ENCODE measurements around the gene CDK19. TPM values are rescaled to one million over a fixed set of nuclear protein-coding genes. Genes with fewer than 3 reads are reported as not detected.

Gene CDK19
- total RNA-seq, 1 experiment from 2014 or later, result 7.0 TPM

- Histone ChIP-seq H4K8ac (replicated peaks; ENCODE audit: insufficient read length, low read depth, low read length) (no peak overlapping the region), H3K23me2 (ENCODE audit: insufficient read length, low read depth, low read length, poor library complexity, severe bottlenecking) (no peaks in the 10 kb centered on the region), H3K4me2 (ENCODE audit: insufficient read depth, insufficient read length, low read length) (no peak overlapping the region), H3K79me2 (ENCODE audit: insufficient read depth, low read length) (no peaks in the 10 kb centered on the region), H3K56ac (ENCODE audit: insufficient read length, low read depth, low read length) (no peak overlapping the region), H3K27ac (ENCODE audit: insufficient read length, low read depth, low read length) (no peak overlapping the region), H3K27me3 (ENCODE audit: insufficient read depth, low read length) (no peaks in the 10 kb centered on the region), H4K20me1 (ENCODE audit: control insufficient read depth, insufficient read depth, insufficient read length) (no peaks in the 10 kb centered on the region), H2AK5ac (ENCODE audit: insufficient read length, low read length) (no peak overlapping the region), H3K23ac (ENCODE audit: insufficient read length, low read depth, low read length) (no peak overlapping the region), H4K5ac (ENCODE audit: insufficient read length, low read depth, low read length) (no peak overlapping the region), H3T11ph (ENCODE audit: low read length) (no peak overlapping the region), H2BK12ac (ENCODE audit: insufficient read length, low read depth, low read length) (no peak overlapping the region), H3K9ac (ENCODE audit: extremely low read depth, insufficient read length, low read length) (no peak overlapping the region), H4K91ac (ENCODE audit: insufficient read length, low read depth, low read length) (no peak overlapping the region), H2AFZ (ENCODE audit: low read length) (no peak overlapping the region), H2BK120ac (ENCODE audit: low read depth, low read length, poor library complexity, severe bottlenecking) (no peak overlapping the region), H2BK15ac (ENCODE audit: low read depth, low read length) (no peak overlapping the region), H3K9me3 (ENCODE audit: control insufficient read depth, low read depth, low read length) (no peaks in the 10 kb centered on the region), H3K14ac (ENCODE audit: insufficient read depth, low read length) (no peak overlapping the region), H3K4me1 (ENCODE audit: insufficient read depth, low read length) (no peaks in the 10 kb centered on the region), H2BK5ac (ENCODE audit: insufficient read length, low read length) (no peak overlapping the region), H3K79me1 (ENCODE audit: insufficient read depth, low read depth, low read length, poor library complexity, severe bottlenecking) (no peaks in the 10 kb centered on the region), H3K18ac (ENCODE audit: insufficient read length, low read depth, low read length) (no peak overlapping the region), H3K4ac (ENCODE audit: low read depth, low read length) (no peak overlapping the region), H2BK20ac (ENCODE audit: low read depth, low read length, poor library complexity, severe bottlenecking) (no peak overlapping the region)
- H3K27ac Mint-ChIP-seq, result no peak overlapping the region
- H3K9me3 Mint-ChIP-seq, result no peaks in the 10 kb centered on the region
- DNase-seq, result no peak
- WGBS (ENCODE audit: extremely low coverage, insufficient read length, low lambda C conversion rate), result no CpG with 5 or more reads among the region's 2 CpGs
- H3K36me3 Mint-ChIP-seq (ENCODE audit: insufficient read depth in 1 of 3, low read depth in 3 of 3), result peaks cover 0 to 21% (median 13%) of the 10 kb centered on the region in 3 experiments; a peak in 5 of 7 replicates
- H3K27me3 Mint-ChIP-seq (ENCODE audit: low read depth), result no peaks in the 10 kb centered on the region
- H3K4me3 Mint-ChIP-seq, result no peak overlapping the region
- H3K4me1 Mint-ChIP-seq, result peaks cover 8 to 14% of the 10 kb centered on the region in 2 experiments
- TF ChIP-seq, protein P1, sequence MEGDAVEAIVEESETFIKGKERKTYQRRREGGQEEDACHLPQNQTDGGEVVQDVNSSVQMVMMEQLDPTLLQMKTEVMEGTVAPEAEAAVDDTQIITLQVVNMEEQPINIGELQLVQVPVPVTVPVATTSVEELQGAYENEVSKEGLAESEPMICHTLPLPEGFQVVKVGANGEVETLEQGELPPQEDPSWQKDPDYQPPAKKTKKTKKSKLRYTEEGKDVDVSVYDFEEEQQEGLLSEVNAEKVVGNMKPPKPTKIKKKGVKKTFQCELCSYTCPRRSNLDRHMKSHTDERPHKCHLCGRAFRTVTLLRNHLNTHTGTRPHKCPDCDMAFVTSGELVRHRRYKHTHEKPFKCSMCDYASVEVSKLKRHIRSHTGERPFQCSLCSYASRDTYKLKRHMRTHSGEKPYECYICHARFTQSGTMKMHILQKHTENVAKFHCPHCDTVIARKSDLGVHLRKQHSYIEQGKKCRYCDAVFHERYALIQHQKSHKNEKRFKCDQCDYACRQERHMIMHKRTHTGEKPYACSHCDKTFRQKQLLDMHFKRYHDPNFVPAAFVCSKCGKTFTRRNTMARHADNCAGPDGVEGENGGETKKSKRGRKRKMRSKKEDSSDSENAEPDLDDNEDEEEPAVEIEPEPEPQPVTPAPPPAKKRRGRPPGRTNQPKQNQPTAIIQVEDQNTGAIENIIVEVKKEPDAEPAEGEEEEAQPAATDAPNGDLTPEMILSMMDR (conservative IDR thresholded peaks at IDR 0.05), result no peak
Observed at GRCh38 chr6:110622912-110623578, 192.2 kb downstream of the CDK19 start.

Measured in H9 (cell line).